IMR-90 (cell line): Measurements from ENCODE around the gene PLA2G4A. TPM values are rescaled to one million over a fixed set of nuclear protein-coding genes. Genes with fewer than 3 reads are reported as not detected.

ENCODE experiments used
- ATAC-seq: fragments of 200-7000 bp; cut with Tn5 transposase; 2 replicates; pipeline ENCODE4 v1.9.1; 2020; ENCODE audit warnings: low read depth, mild to moderate bottlenecking, moderate library complexity
- BruUV-seq: library from RNA; stranded (reverse); fragments of 400-500 nt; replicated peaks from 2 replicates; lab custom pipeline; 2021; lab: Mats Ljungman, UMichigan
- CTCF ChIA-PET: fragments of 300-600 bp; formaldehyde crosslinking; extraction: SDS; loops from one replicate; lab custom pipeline; 2021; ENCODE audit warnings: antibody characterized with exemption; lab: Yijun Ruan, JAX
- POLR2A ChIA-PET: fragments of 300-600 bp; sonication (Branson Sonifier 250); formaldehyde crosslinking; loops from one replicate; lab custom pipeline; 2022; ENCODE audit warnings: antibody characterized with exemption; ENCODE audit not compliant: unreplicated experiment; lab: Charles Lee
- DNase-seq: peaks from one replicate; pipeline ENCODE4 v3.0.0; 2013
- H2AFZ ChIP-seq: replicated peaks from 2 replicates; pipeline ENCODE3; 2013; ENCODE audit warnings: low read length, mild to moderate bottlenecking; ENCODE audit not compliant: poor library complexity
- H2AK5ac ChIP-seq: 2 replicates; pipeline ENCODE4 v1.6.1; 2013; ENCODE audit warnings: low read depth, low read length, inconsistent platforms
- H2AK9ac ChIP-seq: replicated peaks from 2 replicates; pipeline ENCODE3; 2013; ENCODE audit warnings: mild to moderate bottlenecking, low read depth, low read length, moderate library complexity; ENCODE audit not compliant: poor library complexity
- H2BK120ac ChIP-seq: 2 replicates; pipeline ENCODE4 v1.6.1; 2013; ENCODE audit warnings: low read depth, low read length, inconsistent platforms
- H2BK15ac ChIP-seq: 3 replicates; pipeline ENCODE4 v1.6.1; 2013; ENCODE audit warnings: low read depth, low read length, inconsistent platforms
- H2BK20ac ChIP-seq: 2 replicates; pipeline ENCODE4 v1.6.1; 2013; ENCODE audit warnings: low read depth, mild to moderate bottlenecking, inconsistent platforms, low read length, moderate library complexity
- H2BK5ac ChIP-seq: 2 replicates; pipeline ENCODE4 v1.6.1; 2013; ENCODE audit warnings: mild to moderate bottlenecking, low read depth, low read length, inconsistent platforms; ENCODE audit not compliant: poor library complexity, severe bottlenecking
- H3K14ac ChIP-seq: replicated peaks from 2 replicates; pipeline ENCODE4 v1.6.1; 2013; ENCODE audit warnings: low read depth, low read length, inconsistent platforms
- H3K18ac ChIP-seq: 2 replicates; pipeline ENCODE4 v1.6.1; 2013; ENCODE audit warnings: low read depth, low read length, control low read depth
- H3K23ac ChIP-seq: 2 replicates; pipeline ENCODE4 v1.6.1; 2013; ENCODE audit warnings: low read depth, low read length, inconsistent platforms
- H3K27ac ChIP-seq: 2 replicates; pipeline ENCODE4 v1.5.1; 2013; ENCODE audit warnings: mild to moderate bottlenecking, control low read depth, low read length; ENCODE audit not compliant: insufficient read depth
- H3K27me3 ChIP-seq: 2 replicates; pipeline ENCODE4 v1.6.1; 2013; ENCODE audit warnings: low read length; ENCODE audit not compliant: control insufficient read depth, insufficient read depth
- H3K36me3 ChIP-seq: 2 replicates; pipeline ENCODE4 v1.6.1; 2013; ENCODE audit warnings: low read length, mixed read lengths; ENCODE audit not compliant: control insufficient read depth, insufficient read depth
- H3K4ac ChIP-seq: 2 replicates; pipeline ENCODE4 v1.6.1; 2013; ENCODE audit warnings: low read depth, low read length, inconsistent platforms
- H3K4me1 ChIP-seq: 2 replicates; pipeline ENCODE4 v1.6.1; 2013; ENCODE audit warnings: low read length, mixed read lengths; ENCODE audit not compliant: control insufficient read depth, insufficient read depth
- H3K4me2 ChIP-seq: 2 replicates; pipeline ENCODE4 v1.6.1; 2013; ENCODE audit warnings: low read depth, mild to moderate bottlenecking, control low read depth, low read length, moderate library complexity
- H3K4me3 ChIP-seq: 2 replicates; pipeline ENCODE4 v1.5.1; 2013; ENCODE audit warnings: low read depth, mild to moderate bottlenecking, control low read depth, low read length, moderate library complexity; ENCODE audit not compliant: insufficient read depth
- H3K56ac ChIP-seq: 2 replicates; pipeline ENCODE4 v1.6.1; 2013; ENCODE audit warnings: low read length, inconsistent platforms; ENCODE audit not compliant: insufficient read depth; ENCODE audit errors: extremely low read depth
- H3K79me1 ChIP-seq, 2 experiments: 2 replicates each; pipeline ENCODE4 v1.6.1; 2013; ENCODE audit warnings: low read length in 2 of 2, inconsistent platforms in 1 of 2, low read depth in 1 of 2
- H3K9ac ChIP-seq: 2 replicates; pipeline ENCODE4 v1.6.1; 2013; ENCODE audit warnings: low read depth, low read length, control low read depth
- H3K9me1 ChIP-seq: 2 replicates; pipeline ENCODE4 v1.6.1; 2013; ENCODE audit warnings: low read length, inconsistent platforms; ENCODE audit not compliant: insufficient read depth
- H3K9me3 ChIP-seq: 2 replicates; pipeline ENCODE4 v1.6.1; 2013; ENCODE audit warnings: low read length; ENCODE audit not compliant: control insufficient read depth, insufficient read depth
- H4K20me1 ChIP-seq: 2 replicates; pipeline ENCODE4 v1.6.1; 2013; ENCODE audit warnings: low read length, inconsistent platforms; ENCODE audit not compliant: insufficient read depth
- H4K5ac ChIP-seq: 2 replicates; pipeline ENCODE4 v1.6.1; 2013; ENCODE audit warnings: mild to moderate bottlenecking, low read depth, low read length, control low read depth
- H4K8ac ChIP-seq, 2 experiments: 2 replicates each; pipeline ENCODE4 v1.6.1; 2013; ENCODE audit warnings: low read depth in 2 of 2, low read length in 2 of 2, control low read depth in 1 of 2, inconsistent platforms in 1 of 2
- H4K91ac ChIP-seq: 2 replicates; pipeline ENCODE4 v1.6.1; 2013; ENCODE audit warnings: low read depth, low read length, inconsistent platforms; ENCODE audit not compliant: insufficient read depth
- BHLHE40 ChIP-seq: fragments of 150-350 bp; IDR thresholded peaks from 2 replicates; pipeline ENCODE4 v1.6.1; 2016; ENCODE audit warnings: mild to moderate bottlenecking, low read depth, low read length
- CEBPB ChIP-seq: IDR thresholded peaks from 2 replicates; pipeline ENCODE4 v1.6.1; 2012; ENCODE audit warnings: low read depth, low read length, improper control_type of control experiment
- CHD1 ChIP-seq: IDR thresholded peaks from 2 replicates; pipeline ENCODE4 v1.6.1; 2012; ENCODE audit warnings: low read depth, low read length, improper control_type of control experiment
- CTCF ChIP-seq: conservative IDR thresholded peaks from 2 replicates; pipeline ENCODE4 v1.5.1; 2012; ENCODE audit warnings: mild to moderate bottlenecking, low read depth, low read length, improper control_type of control experiment
- ELK1 ChIP-seq: fragments of 150-350 bp; IDR thresholded peaks from 2 replicates; pipeline ENCODE4 v1.6.1; 2016; ENCODE audit warnings: low read depth, mild to moderate bottlenecking, low read length, moderate library complexity, borderline replicate concordance
- FOS ChIP-seq: fragments of 150-350 bp; IDR thresholded peaks from 2 replicates; pipeline ENCODE4 v1.6.1; 2016; ENCODE audit warnings: low read depth, low read length
- MAFK ChIP-seq: IDR thresholded peaks from 2 replicates; pipeline ENCODE4 v1.6.1; 2012; ENCODE audit warnings: low read depth, low read length, improper control_type of control experiment
- MAZ ChIP-seq: IDR thresholded peaks from 2 replicates; pipeline ENCODE4 v1.6.1; 2012; ENCODE audit warnings: low read depth, mild to moderate bottlenecking, low read length, improper control_type of control experiment, moderate library complexity, borderline replicate concordance
- MXI1 ChIP-seq: IDR thresholded peaks from 2 replicates; pipeline ENCODE4 v1.6.1; 2012; ENCODE audit warnings: low read depth, mild to moderate bottlenecking, low read length, moderate library complexity, borderline replicate concordance
- NFE2L2 ChIP-seq: fragments of 150-350 bp; IDR thresholded peaks from 2 replicates; pipeline ENCODE4 v1.6.1; 2016; ENCODE audit warnings: low read depth, mild to moderate bottlenecking, low read length
- POLR2A ChIP-seq: IDR thresholded peaks from 2 replicates; pipeline ENCODE4 v1.6.1; 2012; ENCODE audit warnings: mild to moderate bottlenecking, low read depth, low read length
- RAD21 ChIP-seq: IDR thresholded peaks from 2 replicates; pipeline ENCODE4 v1.6.1; 2012; ENCODE audit warnings: low read length, improper control_type of control experiment
- RCOR1 ChIP-seq: IDR thresholded peaks from 2 replicates; pipeline ENCODE4 v1.6.1; 2012; ENCODE audit warnings: mild to moderate bottlenecking, low read length, improper control_type of control experiment; ENCODE audit not compliant: insufficient replicate concordance
- RFX5 ChIP-seq: IDR thresholded peaks from 2 replicates; pipeline ENCODE4 v1.8.0; 2012; ENCODE audit warnings: low read depth, mild to moderate bottlenecking, low read length, moderate library complexity
- SMC3 ChIP-seq: fragments of 150-350 bp; IDR thresholded peaks from 2 replicates; pipeline ENCODE4 v1.6.1; 2016; ENCODE audit warnings: low read depth, mild to moderate bottlenecking, antibody characterized with exemption, low read length, moderate library complexity
- USF2 ChIP-seq: fragments of 150-350 bp; IDR thresholded peaks from 2 replicates; pipeline ENCODE4 v1.6.1; 2017; ENCODE audit warnings: mild to moderate bottlenecking, antibody characterized with exemption, low read length, low read depth
- WGBS, 2 experiments: methylation state at CpG; one replicate each; pipeline versions ENCODE4 v1.1.5 to v1.1.7; 2013; ENCODE audit warnings: missing lambda C conversion rate in 2 of 2; ENCODE audit not compliant: insufficient read length in 1 of 2; ENCODE audit errors: extremely low coverage in 2 of 2; 5-methylcytosine and 5-hydroxymethylcytosine counted together
- dilution Hi-C: fragments of 300-500 bp; cut with HindIII; formaldehyde crosslinking; loops from one replicate; pipeline ENCODE4 v1.14.3; 2018; ENCODE audit warnings: low sequenced_read_pairs; ENCODE audit not compliant: unreplicated experiment
- in situ Hi-C: fragments of 300-500 bp; cut with MboI; formaldehyde crosslinking; loops from 3 replicates; pipeline ENCODE4 v1.14.3; 2019; ENCODE audit warnings: low sequenced_read_pairs, inconsistent platforms, mixed read lengths
- intact Hi-C: fragments of 100-400 bp; cut with micrococcal nuclease; formaldehyde crosslinking; loops from 2 replicates; pipeline ENCODE4 v1.10.0; 2022
- polyA plus RNA-seq, 3 experiments: library from polyadenylated mRNA; depleted of rRNA; stranded (reverse); fragments of >200 nt; gene quantifications; 2 replicates each; pipeline ENCODE4 v1.2.3, GENCODE V29; 2012; ENCODE audit warnings: low replicate concordance in 1 of 3
- total RNA-seq: library from RNA; depleted of rRNA; stranded (reverse); fragments of >200 nt; gene quantifications from 2 replicates; pipeline ENCODE4 v1.2.3, GENCODE V29; 2012

PLA2G4A gene
- total and polyA plus RNA-seq, 2 of the 4 experiments (the other 2 are of a cell fraction), result 1.6 to 3.8 TPM

- Histone ChIP-seq H3K79me1 (no peaks in the 10 kb centered on the region), H3K23ac (no peak overlapping the region), H2BK5ac (no peak overlapping the region), H3K14ac (no peak overlapping the region), H3K4me3 (no peak overlapping the region), H3K27ac (no peak overlapping the region), H3K4me1 (no peaks in the 10 kb centered on the region), H2BK20ac (no peak overlapping the region), H3K9me3 (no peaks in the 10 kb centered on the region), H3K9ac (no peak overlapping the region), H4K20me1 (no peaks in the 10 kb centered on the region), H4K91ac (no peak overlapping the region), H4K5ac (no peak overlapping the region), H3K4ac (no peak overlapping the region), H4K8ac (no peak overlapping the region), H2AK5ac (no peak overlapping the region), H2BK120ac (no peak overlapping the region), H3K36me3 (no peaks in the 10 kb centered on the region), H3K4me2 (no peak overlapping the region), H2AK9ac (no peak overlapping the region), H3K56ac (no peak overlapping the region), H3K9me1 (no peaks in the 10 kb centered on the region; the same call in 1 of the 2 replicates), H2AFZ (no peak overlapping the region), H3K18ac (no peak overlapping the region), H3K27me3 (no peaks in the 10 kb centered on the region), H2BK15ac (no peak overlapping the region)
- ChIA-PET CTCF (no interaction called here), POLR2A (no interaction called here)
- ATAC-seq (no peak), DNase-seq (no peak)
- intact Hi-C loops, result loop anchor here (5.0 kb wide), 1 partner anchor 322 kb away; no protein-coding TSS in a partner anchor
- TF ChIP-seq BHLHE40 (no peak), ELK1 (no peak), RCOR1 (no peak), CTCF (no peak), RFX5 (no peak), NFE2L2 (no peak), USF2 (no peak), SMC3 (no peak), CHD1 (no peak), POLR2A (no peak), MXI1 (no peak), CEBPB (no peak), RAD21 (no peak), FOS (no peak), MAZ (no peak), MAFK (no peak)
- dilution Hi-C loops, result no loop called here
- in situ Hi-C loops, result no loop called here
- WGBS, 2 experiments, result 67% methylated on average over 1 of the region's 5 CpGs; no CpG with 5 or more reads in 1 of the 2 experiments
- no TSS peak for BruUV-seq
These were observed 24.1 kb upstream of the PLA2G4A start for GRCh38 chr1:186804679-186805078.
